ENCODE data around the gene SERPINA10.
"Not testable (repeated sequence)": the region's sequence is repeated elsewhere in the genome, so short reads cannot be mapped to it uniquely, and the experiment has no call there.

SERPINA10 gene

DNA sequence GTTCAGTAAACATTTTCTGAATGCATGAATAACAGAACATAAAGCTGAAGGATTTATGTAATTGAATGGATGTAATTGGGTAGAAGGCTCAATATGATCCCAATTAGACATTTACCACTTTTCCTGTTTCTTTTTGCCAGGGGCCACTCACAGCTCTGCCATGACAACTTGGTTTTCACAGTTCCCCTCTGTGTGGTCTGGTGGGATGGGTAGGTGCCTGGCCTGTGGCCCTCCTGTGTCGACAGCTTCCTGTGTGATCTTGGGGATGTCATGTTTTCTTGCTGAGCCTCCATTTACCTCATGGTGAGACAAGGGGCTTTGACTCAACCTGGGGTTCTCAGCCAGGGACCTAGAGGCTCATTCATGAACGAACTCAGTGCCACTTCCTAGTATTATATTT lies 12.6 kb upstream of the SERPINA10 start:
- Mint-ChIP-seq H3K36me3 (peaks cover 0 to 4% of the 10 kb centered on the region in 2 donors), H3K4me1 (no peaks in the 10 kb centered on the region), H3K27me3 (no peaks in the 10 kb centered on the region), H3K27ac (no peak overlapping the region), H3K4me3 (no peak overlapping the region), H3K9me3 (peaks cover 12 to 15% of the 10 kb centered on the region in 2 donors)
- ATAC-seq (replicated peaks) (no peak), DNase-seq (no peak)

GRCh38 chr14:94304243-94304642 lies 11.2 kb upstream of the SERPINA10 start:
- H3K27me3 Mint-ChIP-seq: no peaks in the 10 kb centered on the region
- H3K9me3 Mint-ChIP-seq: peaks cover 12 to 15% of the 10 kb centered on the region in 2 donors
- peaks cover 0 to 4% of the 10 kb centered on the region in 2 donors for H3K36me3 Mint-ChIP-seq
- no peaks in the 10 kb centered on the region for H3K4me1 Mint-ChIP-seq
- DNase-seq (no peak), ATAC-seq (replicated peaks) (no peak)
- H3K4me3 Mint-ChIP-seq: no peak overlapping the region
- H3K27ac Mint-ChIP-seq: no peak overlapping the region

DNA sequence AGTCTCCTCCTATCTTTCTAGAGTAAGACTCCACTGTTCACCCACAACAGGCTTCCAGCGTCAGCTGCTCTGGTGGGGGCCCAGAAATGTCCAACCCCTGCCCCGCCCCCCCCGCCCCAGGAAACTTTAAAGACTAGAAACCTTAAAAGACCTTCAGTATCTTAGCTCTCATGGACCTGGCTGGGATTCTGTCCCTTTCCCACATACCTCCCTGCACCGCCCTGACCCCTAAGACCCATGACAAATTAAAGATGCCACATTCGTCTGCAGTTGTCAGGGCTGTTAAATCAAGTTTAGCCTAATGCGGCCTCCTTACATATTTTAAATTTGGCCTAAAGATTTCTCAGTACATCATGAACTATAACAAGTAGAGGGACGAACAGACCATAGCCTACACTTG lies 10.0 kb upstream of the SERPINA10 start:
- H3K27ac Mint-ChIP-seq: no peak overlapping the region
- no peak overlapping the region for H3K4me3 Mint-ChIP-seq
- peaks cover 0 to 3% of the 10 kb centered on the region in 2 donors for H3K36me3 Mint-ChIP-seq
- H3K27me3 Mint-ChIP-seq: peaks cover 0 to under 1% of the 10 kb centered on the region in 2 donors
- no peak for ATAC-seq (replicated peaks)
- H3K4me1 Mint-ChIP-seq: no peaks in the 10 kb centered on the region
- peaks cover 4 to 13% of the 10 kb centered on the region in 2 donors for H3K9me3 Mint-ChIP-seq
- DNase-seq: no peak

DNA sequence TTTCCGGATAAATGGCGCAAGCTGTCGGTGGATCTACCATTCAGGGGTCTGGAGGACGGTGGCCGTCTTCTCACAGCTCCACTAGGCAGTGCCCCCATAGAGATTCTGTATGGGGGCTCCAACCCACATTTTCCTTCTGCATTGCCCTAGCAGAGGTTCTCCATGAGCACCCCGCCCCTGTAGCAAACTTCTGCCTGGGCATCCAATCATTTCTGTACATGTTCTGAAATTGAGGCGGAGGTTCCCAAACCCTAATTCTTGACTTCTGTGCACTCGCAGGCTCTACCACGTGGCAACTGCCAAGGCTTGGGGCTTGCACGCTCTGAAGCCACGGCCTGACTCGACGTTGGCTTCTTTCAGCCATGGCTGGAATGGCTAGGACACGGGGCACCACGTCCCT lies 5.1 kb upstream of the SERPINA10 start:
- Mint-ChIP-seq H3K4me1 (no peaks in the 10 kb centered on the region), H3K4me3 (no peak overlapping the region), H3K36me3 (peaks cover 0 to 4% of the 10 kb centered on the region in 2 donors), H3K27me3 (peaks cover 0 to 9% of the 10 kb centered on the region in 2 donors), H3K9me3 (peaks cover 7 to 14% of the 10 kb centered on the region in 2 donors), H3K27ac (no peak overlapping the region)
- no peak for DNase-seq
- ATAC-seq (replicated peaks): no peak

GRCh38 chr14:94296181-94296545 lies 3.1 kb upstream of the SERPINA10 start:
- not testable (repeated sequence) for H3K4me3 Mint-ChIP-seq; H3K27ac Mint-ChIP-seq; H3K36me3 Mint-ChIP-seq; H3K27me3 Mint-ChIP-seq; ATAC-seq (replicated peaks); H3K4me1 Mint-ChIP-seq; DNase-seq
- H3K9me3 Mint-ChIP-seq: peaks cover 7 to 14% of the 10 kb centered on the region in 2 donors

GRCh38 chr14:94295360-94296180 lies 2.5 kb upstream of the SERPINA10 start:
- Mint-ChIP-seq H3K27ac (no peak overlapping the region), H3K27me3 (peaks cover 3 to 9% of the 10 kb centered on the region in 2 donors), H3K9me3 (peaks cover 7 to 14% of the 10 kb centered on the region in 2 donors), H3K36me3 (peaks cover 0 to 4% of the 10 kb centered on the region in 2 donors), H3K4me3 (no peak overlapping the region), H3K4me1 (no peaks in the 10 kb centered on the region)
- DNase-seq: no peak
- no peak for ATAC-seq (replicated peaks)

- H3K4me3 Mint-ChIP-seq: no peak overlapping the region
- peaks cover 0 to 4% of the 10 kb centered on the region in 2 donors for H3K36me3 Mint-ChIP-seq
- DNase-seq (no peak), ATAC-seq (replicated peaks) (no peak)
- H3K9me3 Mint-ChIP-seq: peaks cover 3 to 14% of the 10 kb centered on the region in 2 donors
- no peaks in the 10 kb centered on the region for H3K4me1 Mint-ChIP-seq
- no peak overlapping the region for H3K27ac Mint-ChIP-seq
- H3K27me3 Mint-ChIP-seq: peaks cover 3 to 9% of the 10 kb centered on the region in 2 donors
Observed at GRCh38 chr14:94293578-94293924, 483 bp upstream of the SERPINA10 start.

GRCh38 chr14:94292526-94292871 lies 569 bp downstream of the SERPINA10 start:
- no peak overlapping the region for H3K4me3 Mint-ChIP-seq
- DNase-seq: no peak
- no peak for ATAC-seq (replicated peaks)
- H3K9me3 Mint-ChIP-seq: peaks cover 3 to 8% of the 10 kb centered on the region in 2 donors
- no peak overlapping the region for H3K27ac Mint-ChIP-seq
- no peaks in the 10 kb centered on the region for H3K4me1 Mint-ChIP-seq
- peaks cover 0 to 4% of the 10 kb centered on the region in 2 donors for H3K36me3 Mint-ChIP-seq
- H3K27me3 Mint-ChIP-seq: peaks cover 3 to 4% of the 10 kb centered on the region in 2 donors

DNA sequence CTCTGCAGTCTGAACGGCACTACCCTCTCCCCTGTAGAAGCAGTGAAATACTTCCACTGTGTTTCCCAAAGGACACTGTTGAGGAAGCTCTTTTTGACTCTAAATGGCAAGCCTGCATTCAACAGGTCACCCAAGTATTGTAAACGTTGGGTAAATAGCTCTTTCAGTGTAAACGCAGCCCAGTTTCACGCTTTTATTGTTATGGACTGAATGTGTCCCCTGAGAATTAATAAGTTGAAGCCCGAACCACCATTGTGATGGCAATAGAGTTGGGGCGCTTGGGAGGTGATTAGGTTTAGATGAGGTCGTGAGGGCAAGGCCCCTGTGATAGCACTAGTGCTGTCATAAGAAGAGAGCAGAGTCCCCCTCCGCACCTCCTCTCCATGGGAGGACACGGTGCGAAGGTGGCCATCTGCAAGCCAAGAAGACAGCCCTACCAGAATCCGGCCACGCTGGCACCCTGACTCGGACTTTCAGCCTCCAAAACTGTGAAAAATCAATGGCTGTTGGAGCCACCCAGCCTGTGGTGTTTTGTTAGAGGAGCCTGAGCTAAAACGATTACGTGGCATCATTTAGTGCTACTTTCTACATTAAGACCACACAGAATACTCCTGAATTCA lies 1.1 kb downstream of the SERPINA10 start:
- H3K9me3 Mint-ChIP-seq: peaks cover 3 to 4% of the 10 kb centered on the region in 2 donors
- no peak for DNase-seq
- H3K4me1 Mint-ChIP-seq: no peaks in the 10 kb centered on the region
- H3K27me3 Mint-ChIP-seq: peaks cover 6 to 7% of the 10 kb centered on the region in 2 donors
- H3K36me3 Mint-ChIP-seq: peaks cover 0 to 3% of the 10 kb centered on the region in 2 donors
- no peak overlapping the region for H3K27ac Mint-ChIP-seq
- no peak overlapping the region for H3K4me3 Mint-ChIP-seq
- ATAC-seq (replicated peaks): no peak

GRCh38 chr14:94291159-94291905 lies 1.7 kb downstream of the SERPINA10 start:
- no peaks in the 10 kb centered on the region for H3K4me1 Mint-ChIP-seq
- no peak overlapping the region for H3K27ac Mint-ChIP-seq
- H3K27me3 Mint-ChIP-seq: peaks cover 6 to 7% of the 10 kb centered on the region in 2 donors
- H3K4me3 Mint-ChIP-seq: no peak overlapping the region
- H3K36me3 Mint-ChIP-seq: no peaks in the 10 kb centered on the region
- DNase-seq (no peak), ATAC-seq (replicated peaks) (no peak)
- H3K9me3 Mint-ChIP-seq: no peaks in the 10 kb centered on the region

GRCh38 chr14:94290197-94290596 lies 2.9 kb downstream of the SERPINA10 start:
- no peaks in the 10 kb centered on the region for H3K4me1 Mint-ChIP-seq
- DNase-seq: no peak
- no peaks in the 10 kb centered on the region for H3K9me3 Mint-ChIP-seq
- peaks cover 6 to 7% of the 10 kb centered on the region in 2 donors for H3K27me3 Mint-ChIP-seq
- H3K36me3 Mint-ChIP-seq: no peaks in the 10 kb centered on the region
- no peak for ATAC-seq (replicated peaks)
- H3K4me3 Mint-ChIP-seq: no peak overlapping the region
- H3K27ac Mint-ChIP-seq: no peak overlapping the region

GRCh38 chr14:94288610-94289465 lies 4.2 kb downstream of the SERPINA10 start:
- Mint-ChIP-seq H3K27me3 (peaks cover 6 to 7% of the 10 kb centered on the region in 2 donors), H3K27ac (no peak overlapping the region), H3K36me3 (no peaks in the 10 kb centered on the region), H3K9me3 (no peaks in the 10 kb centered on the region), H3K4me1 (no peaks in the 10 kb centered on the region), H3K4me3 (no peak overlapping the region)
- ATAC-seq (replicated peaks): no peak
- DNase-seq: no peak

DNA sequence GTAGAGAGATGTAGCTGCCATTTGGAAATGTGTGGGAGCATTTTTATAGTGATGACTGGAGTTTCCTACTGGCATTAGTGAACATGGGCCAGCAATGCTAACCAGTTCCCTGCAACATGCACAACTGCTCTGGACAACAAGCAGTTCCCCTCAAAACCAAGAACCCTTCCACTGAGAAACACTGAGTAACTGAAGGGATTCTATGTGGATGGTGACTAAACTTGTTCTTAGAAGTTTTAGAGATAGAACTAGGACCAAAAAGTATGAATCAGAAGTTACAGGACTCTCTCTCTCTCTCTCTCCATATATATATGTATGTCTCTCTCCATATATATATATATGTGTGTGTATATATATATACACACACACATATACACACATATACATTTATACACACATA lies 7.9 kb downstream of the SERPINA10 start:
- no peaks in the 10 kb centered on the region for H3K4me1 Mint-ChIP-seq
- peaks cover 4 to 6% of the 10 kb centered on the region in 2 donors for H3K27me3 Mint-ChIP-seq
- no peaks in the 10 kb centered on the region for H3K9me3 Mint-ChIP-seq
- no peak overlapping the region for H3K27ac Mint-ChIP-seq
- DNase-seq: no peak
- H3K4me3 Mint-ChIP-seq: no peak overlapping the region
- no peak for ATAC-seq (replicated peaks)
- no peaks in the 10 kb centered on the region for H3K36me3 Mint-ChIP-seq

GRCh38 chr14:94284221-94284620 lies 8.8 kb downstream of the SERPINA10 start:
- Mint-ChIP-seq H3K4me3 (no peak overlapping the region), H3K27me3 (peaks cover 4 to 6% of the 10 kb centered on the region in 2 donors), H3K4me1 (no peaks in the 10 kb centered on the region), H3K27ac (no peak overlapping the region), H3K36me3 (no peaks in the 10 kb centered on the region), H3K9me3 (no peaks in the 10 kb centered on the region)
- no peak for DNase-seq
- no peak for ATAC-seq (replicated peaks)
